H1 (cell line): ENCODE results near the gene PPP2R2C. TPM values are rescaled to one million over a fixed set of nuclear protein-coding genes. Genes with fewer than 3 reads are reported as not detected.

ENCODE experiments used
- ATF2 ChIP-seq: IDR thresholded peaks from 2 replicates; pipeline ENCODE4 v1.6.1; 2012; ENCODE audit warnings: low read length, inconsistent platforms
- BCL11A ChIP-seq, 2 experiments: IDR thresholded peaks; one replicate each; pipeline ENCODE4 v1.6.1; 2011; ENCODE audit warnings: low read depth in 2 of 2, low read length in 2 of 2, mild to moderate bottlenecking in 2 of 2
- EZH2 ChIP-seq: fragments of 200-600 bp; sonication (generic); IDR thresholded peaks from 2 replicates; pipeline ENCODE4 v1.7.1; 2012; ENCODE audit warnings: low read depth, mild to moderate bottlenecking, moderate library complexity, low read length, inconsistent platforms; ENCODE audit not compliant: severe bottlenecking
- JUND ChIP-seq: IDR thresholded peaks from 2 replicates; pipeline ENCODE4 v1.6.1; 2011; ENCODE audit warnings: mild to moderate bottlenecking, improper control_type of control experiment, low read length
- KDM1A ChIP-seq: fragments of 200-600, 300-600 bp; sonication (generic); IDR thresholded peaks from 2 replicates; pipeline ENCODE4 v1.7.1; 2016; ENCODE audit warnings: mild to moderate bottlenecking, low read length, borderline replicate concordance
- POU5F1 ChIP-seq: IDR thresholded peaks from 2 replicates; pipeline ENCODE4 v1.6.1; 2011; ENCODE audit warnings: low read depth, mild to moderate bottlenecking, low read length, moderate library complexity
- SUZ12 ChIP-seq: fragments of 200-600 bp; sonication (generic); IDR thresholded peaks from 2 replicates; pipeline ENCODE4 v1.6.1; 2012; ENCODE audit warnings: mild to moderate bottlenecking, inconsistent platforms, low read length, moderate library complexity, mixed read lengths
- TAF7 ChIP-seq: optimal IDR thresholded peaks from 2 replicates; pipeline ENCODE3; 2011; ENCODE audit warnings: low read depth, mild to moderate bottlenecking, inconsistent platforms, low read length, moderate library complexity, borderline replicate concordance
- polyA plus RNA-seq, 7 experiments: library from polyadenylated mRNA; depleted of rRNA in 3 of 7; stranded (reverse) in 5 of 7; unstranded in 2 of 7; fragments of >200 nt in 5 of 7; fragments of 200-250 nt in 2 of 7; gene quantifications; 1 replicate in 5 of 7; 2 replicates in 1 of 7; 4 replicates in 1 of 7; pipeline versions ENCODE4 v1.2.1 to v1.2.3, GENCODE V29; 2011 to 2013; ENCODE audit warnings: missing spikeins in 2 of 7, mixed read lengths in 2 of 7
- total RNA-seq: library from RNA; stranded (reverse); fragmentation: NEBNext Ultra II Directional; extraction: Animal tissue kit (Norgen Biotek cat#: 25700); gene quantifications from 2 replicates; pipeline ENCODE4 v1.2.1, GENCODE V29; 2021

PPP2R2C gene
- total and polyA plus RNA-seq, 2 of the 8 experiments (the other 6 are each of a cell fraction or from before 2014, with no cell fraction given) = 6.4 TPM

GRCh38 chr4:6307230-6307629 is 165.2 kb downstream of the PPP2R2C start (continued):
- no peak for TF ChIP-seq ATF2
- no peak for TF ChIP-seq EZH2
- TF ChIP-seq JUND = no peak
- no peak for TF ChIP-seq POU5F1
- TF ChIP-seq TAF7 = no peak
- no peak for TF ChIP-seq BCL11A (IDR thresholded peaks at IDR 0.05; ENCODE audit: low read depth in 2 of 2, low read length in 2 of 2)
- TF ChIP-seq KDM1A = no peak
- TF ChIP-seq SUZ12 = no peak
